T-helper 1 cell treated with Interleukin-12 subunit alpha and Interleukin-12 subunit beta and Interleukin-4 antibody, amounts not matched to agents 30 ng/mL and 1 ng/mL, for 36 hours (primary cell): Measurements from ENCODE around the gene PANX1. TPM values are rescaled to one million over a fixed set of nuclear protein-coding genes. Genes with fewer than 3 reads are reported as not detected.

Experiments
- intact Hi-C: fragments of 100-400 bp; cut with micrococcal nuclease; formaldehyde crosslinking; loops from one replicate; pipeline ENCODE4 v1.15.1; 2024
- total RNA-seq: library from RNA; stranded (reverse); gene quantifications from 2 replicates; pipeline ENCODE4 v1.2.3, GENCODE V29; 2022

The PANX1 gene
- total RNA-seq, 1 donor from 2014 or later: 16.6 TPM

DNA sequence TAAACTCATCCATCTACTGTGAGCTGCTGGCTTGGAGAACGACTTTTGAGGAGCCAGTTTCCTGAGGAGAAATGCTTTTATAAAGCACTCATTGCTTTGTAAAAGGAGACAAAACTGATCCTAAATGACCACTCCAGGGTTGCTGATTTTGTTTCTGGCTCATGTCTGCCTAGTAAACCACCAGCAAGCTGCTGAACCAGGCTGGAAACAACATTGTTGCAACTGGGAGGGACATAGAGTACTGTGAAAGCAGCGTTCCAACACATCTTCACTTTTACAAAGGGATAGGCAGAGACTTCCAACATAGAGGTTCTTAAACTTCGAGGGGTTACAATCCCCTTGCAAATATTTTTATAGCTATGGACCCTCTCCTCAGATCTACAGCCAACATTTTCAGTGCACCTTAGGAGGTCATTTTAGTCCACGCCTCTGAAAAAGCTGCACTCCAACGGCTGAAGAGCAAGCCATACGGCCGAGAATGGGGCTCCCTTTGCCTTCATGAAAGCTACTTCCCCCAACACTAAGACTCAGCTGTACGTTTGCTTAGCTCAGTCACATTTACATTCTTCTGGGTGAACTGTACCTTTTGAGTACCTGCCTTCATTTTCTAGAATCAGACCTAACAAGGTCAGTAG lies 54.7 kb downstream of the PANX1 start:
- intact Hi-C loops: no loop called here

DNA sequence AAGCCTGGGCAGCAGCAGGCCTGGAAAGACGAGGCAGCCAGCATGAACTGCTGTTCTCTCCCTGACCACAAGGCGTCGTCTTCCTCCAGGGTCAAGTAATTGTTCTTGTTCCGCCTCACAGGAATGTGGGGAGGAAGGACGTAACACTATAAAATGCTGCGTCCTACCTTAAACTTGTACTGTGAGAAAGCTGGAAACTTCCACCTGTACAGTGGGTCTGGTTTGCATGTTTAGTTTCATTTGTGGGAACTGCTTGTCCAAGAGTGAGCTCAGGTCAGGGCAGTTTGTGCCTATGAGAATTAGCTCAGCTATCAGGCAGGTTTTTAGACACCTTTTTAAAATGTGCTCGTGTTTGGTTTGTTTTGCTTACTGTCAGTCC lies 55.2 kb downstream of the PANX1 start:
- intact Hi-C loops: loop anchor here (1.0 kb wide), 1 partner anchor 320 kb away; no protein-coding TSS in a partner anchor

DNA sequence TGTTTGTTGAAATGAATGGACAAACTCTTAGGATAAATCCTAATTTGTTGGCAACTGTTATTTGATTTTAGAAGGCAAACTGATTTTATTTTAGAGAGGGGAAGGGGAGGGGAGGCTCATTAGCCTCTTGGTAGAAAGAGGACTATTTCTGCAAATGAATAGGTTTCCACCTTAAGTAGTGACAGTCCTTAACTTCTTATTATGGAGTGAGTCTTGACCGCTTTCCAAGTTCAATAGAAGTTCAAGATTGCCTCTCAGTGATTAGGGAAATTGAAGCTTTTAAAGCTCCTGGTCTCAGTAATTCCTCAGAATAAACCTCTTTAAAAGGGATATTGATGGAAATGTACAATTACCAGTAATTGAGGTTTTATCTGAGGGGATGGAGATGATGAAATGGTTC lies 55.7 kb downstream of the PANX1 start:
- intact Hi-C loops: loop anchor here (1.0 kb wide), 1 partner anchor 320 kb away; no protein-coding TSS in a partner anchor

DNA sequence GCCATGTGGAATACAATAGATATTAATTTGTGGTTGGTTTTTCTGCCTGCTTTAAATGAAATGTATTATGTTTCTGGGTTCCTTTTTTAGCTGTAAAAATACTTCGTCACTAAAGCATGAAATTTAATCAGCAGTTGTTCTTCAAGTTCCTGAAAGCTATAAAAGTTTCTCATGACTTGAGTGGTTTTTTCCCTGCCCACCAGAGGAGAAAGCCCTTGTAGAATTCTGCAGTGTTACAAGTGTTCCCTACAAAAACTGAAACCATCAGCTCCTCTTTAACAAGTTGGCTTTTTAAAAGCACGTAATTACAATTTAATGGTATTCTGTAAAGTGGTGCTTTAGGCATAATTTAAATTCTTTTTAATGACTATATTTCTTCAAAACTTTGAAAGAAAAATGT lies 56.2 kb downstream of the PANX1 start:
- intact Hi-C loops: loop anchor here (1.0 kb wide), 1 partner anchor 319 kb away; no protein-coding TSS in a partner anchor

GRCh38 chr11:94185416-94186084 lies 56.9 kb downstream of the PANX1 start:
- intact Hi-C loops: no loop called here

- intact Hi-C loops: no loop called here
Measured at GRCh38 chr11:94186342-94187203, 57.9 kb downstream of the PANX1 start.

- intact Hi-C loops: no loop called here
Measured at GRCh38 chr11:94193288-94193687, 64.6 kb downstream of the PANX1 start.

DNA sequence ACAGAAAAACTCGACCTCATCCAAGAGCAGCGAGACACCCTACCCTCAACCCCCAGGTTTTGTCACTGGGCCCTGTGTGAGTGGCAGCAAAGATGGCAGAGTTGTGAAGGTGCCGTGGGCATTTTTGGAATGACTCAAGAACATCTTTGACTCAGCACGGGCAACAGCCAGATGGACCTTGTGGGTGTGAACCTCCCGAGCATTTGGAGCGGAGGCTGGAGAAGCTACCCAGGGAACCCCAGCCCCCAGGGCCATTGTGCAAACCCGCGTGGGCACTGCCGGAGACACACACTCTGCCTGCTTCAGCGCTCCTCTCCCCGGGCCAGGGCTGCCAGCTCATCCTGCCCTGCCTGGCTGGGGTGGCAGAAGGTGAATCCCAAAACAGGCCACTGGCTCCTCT lies 66.1 kb downstream of the PANX1 start:
- intact Hi-C loops: no loop called here

GRCh38 chr11:94196363-94196762 lies 67.7 kb downstream of the PANX1 start:
- intact Hi-C loops: no loop called here

DNA sequence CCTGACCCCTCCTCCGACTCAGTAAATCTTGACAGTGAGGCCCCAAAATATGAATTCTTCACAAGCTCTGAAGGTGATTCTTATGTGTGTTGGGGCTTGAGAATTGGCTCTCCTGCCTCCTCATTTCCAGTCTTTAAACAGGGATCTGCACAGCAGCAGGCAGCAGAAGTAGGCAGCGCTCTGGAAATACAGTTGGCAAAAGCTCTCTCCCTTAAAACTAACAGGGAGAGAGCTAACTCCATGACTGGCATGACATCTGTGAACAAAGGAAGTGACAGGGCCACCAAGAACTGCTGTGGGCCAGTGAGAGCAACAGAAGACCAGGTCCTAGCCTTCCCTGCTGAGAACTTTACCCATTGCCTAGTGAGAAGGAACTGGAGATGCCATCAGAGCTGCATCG lies 70.1 kb downstream of the PANX1 start:
- intact Hi-C loops: no loop called here

DNA sequence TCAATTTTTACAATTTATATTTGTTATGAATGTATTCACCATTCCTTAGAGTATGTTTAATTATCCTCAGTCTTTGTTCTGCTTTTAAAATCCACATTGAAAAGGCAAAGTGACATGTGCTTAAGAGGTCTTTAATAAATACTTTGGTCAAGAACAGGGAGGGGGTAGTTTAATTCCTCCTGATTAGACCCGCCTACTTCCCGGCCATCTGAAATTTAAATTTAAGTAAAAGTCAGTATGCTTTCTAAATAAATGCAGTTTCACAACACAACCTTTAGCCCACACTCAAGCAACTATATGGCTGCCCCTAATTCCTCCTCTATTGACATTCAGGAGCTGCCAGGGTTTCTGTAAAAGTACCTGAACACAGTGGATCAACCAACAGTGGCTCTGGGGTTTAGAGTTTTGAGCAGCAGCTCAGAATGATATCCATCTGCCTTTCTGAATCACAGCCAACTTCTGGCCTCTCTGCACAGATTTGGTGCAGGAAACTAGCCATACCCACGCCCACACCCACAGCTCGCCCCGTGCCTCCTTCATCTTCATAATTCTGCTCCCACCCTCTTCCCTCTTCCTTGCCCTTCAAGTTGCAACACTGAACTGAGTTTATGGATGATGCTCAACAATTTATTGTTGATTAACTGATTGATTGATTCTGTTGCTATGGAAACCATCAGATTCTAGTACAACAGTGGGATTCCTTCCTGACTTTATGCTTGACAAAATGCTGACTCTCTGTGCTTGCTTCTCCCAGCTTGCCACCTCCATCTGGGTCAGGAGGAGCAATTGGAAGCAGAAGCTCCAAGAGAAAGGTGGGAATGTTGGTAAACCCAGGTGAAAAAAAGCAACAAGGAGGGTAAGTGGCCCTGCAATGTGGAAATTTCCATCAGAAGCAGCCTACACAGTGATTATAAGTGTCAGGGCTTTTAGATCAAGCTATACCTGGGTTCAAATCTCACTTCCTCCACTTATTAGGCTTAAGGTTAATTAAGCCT lies 70.8 kb downstream of the PANX1 start:
- intact Hi-C loops: no loop called here

DNA sequence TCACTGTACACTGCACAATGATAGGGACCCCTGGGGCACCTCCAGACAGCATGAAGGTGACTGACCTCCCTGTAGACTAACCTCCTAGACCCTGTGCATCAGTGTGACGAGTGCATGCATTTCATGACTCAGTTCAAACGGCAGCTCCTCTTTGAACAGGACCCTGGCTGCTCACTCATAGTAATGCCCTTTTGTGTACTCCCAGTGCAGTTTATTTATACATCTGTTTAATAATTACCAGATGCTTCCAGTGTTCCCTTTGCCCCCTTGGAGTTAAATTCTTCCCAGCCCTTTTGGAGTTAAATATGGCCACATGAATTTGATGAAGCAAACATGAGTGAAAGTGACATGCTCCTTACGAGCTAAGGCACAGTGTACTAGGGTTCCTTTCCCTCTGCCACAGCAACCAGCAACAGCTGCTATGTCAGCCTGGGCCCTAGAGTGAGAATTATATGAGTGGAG lies 72.4 kb downstream of the PANX1 start:
- intact Hi-C loops: no loop called here

DNA sequence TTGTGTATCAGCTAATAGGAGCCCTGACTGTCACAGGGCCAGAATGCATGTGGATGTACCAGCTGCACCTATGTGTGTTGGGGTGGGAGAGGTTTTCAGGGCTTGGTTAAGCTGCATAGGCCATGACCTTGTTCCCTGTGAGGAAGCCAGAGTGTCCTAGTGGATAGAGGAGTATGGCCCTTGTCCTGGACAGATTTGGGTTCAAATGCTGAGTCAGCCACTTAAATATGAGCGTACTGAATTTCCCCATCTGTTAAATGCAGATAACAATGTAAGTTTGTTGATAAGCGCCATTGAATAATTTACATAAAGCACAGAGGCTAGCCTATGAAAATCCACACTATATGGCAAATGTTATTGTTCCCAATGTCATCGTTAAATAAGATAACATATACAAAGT lies 74.4 kb downstream of the PANX1 start:
- intact Hi-C loops: no loop called here

- intact Hi-C loops: no loop called here
Measured at GRCh38 chr11:94211261-94211830, 82.7 kb downstream of the PANX1 start.

DNA sequence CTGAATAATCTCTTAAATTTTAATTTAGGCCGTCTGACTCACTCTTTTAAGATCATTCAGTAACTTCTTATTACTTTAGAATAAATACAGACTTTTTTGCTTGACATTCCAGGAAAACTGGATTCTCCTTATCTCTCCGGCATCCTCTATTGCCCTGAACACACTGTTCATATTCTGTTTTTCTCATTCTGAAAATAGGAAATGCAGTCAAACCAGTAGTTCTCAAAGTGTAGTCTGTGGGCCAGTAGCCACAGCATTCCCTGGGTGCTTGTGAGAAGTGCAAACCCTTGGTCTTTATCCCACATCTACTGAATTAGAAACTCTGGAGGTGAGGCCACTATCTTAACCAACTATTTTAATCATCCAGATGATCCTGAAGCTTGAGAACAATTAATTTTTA lies 84.3 kb downstream of the PANX1 start:
- intact Hi-C loops: no loop called here

DNA sequence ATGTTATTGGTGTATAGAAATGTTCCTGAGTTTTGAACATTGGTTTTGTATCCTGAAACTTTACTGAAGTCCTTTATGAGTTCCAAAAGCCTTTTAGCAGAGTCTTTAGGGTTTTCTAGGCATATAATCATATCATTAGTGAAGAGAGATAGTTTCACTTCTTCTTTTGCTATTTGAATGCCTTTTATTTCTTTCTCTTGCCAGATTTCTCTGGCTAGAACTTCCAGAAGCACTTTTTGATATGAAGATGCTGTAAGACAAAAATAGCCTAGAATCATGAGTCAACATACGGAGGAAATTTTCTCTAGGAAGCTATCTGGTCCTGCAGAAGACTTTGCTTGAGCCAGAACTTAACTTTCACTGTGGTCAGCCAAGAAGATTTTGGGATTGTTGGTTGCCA lies 89.1 kb downstream of the PANX1 start:
- intact Hi-C loops: no loop called here

DNA sequence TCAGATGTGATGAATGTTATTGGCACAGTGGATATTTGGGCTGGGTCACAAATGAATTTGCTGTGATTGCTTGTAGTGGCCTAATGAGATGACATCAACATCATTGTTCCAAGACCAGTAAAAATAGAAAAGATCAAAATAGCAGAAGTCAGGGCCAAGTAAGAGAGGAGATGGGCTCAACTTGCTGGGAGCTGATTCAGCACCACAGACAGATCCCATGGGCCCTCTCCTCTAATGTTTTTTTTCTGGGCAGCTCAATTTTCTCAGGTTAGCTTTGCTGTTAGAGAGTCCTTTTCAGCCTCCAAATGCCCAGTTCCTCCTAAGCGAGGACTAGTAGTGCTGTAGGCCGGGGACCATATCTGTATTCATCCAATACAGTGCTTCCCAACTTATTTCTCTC lies 89.7 kb downstream of the PANX1 start:
- intact Hi-C loops: no loop called here

GRCh38 chr11:94219771-94220170 lies 91.1 kb downstream of the PANX1 start:
- intact Hi-C loops: no loop called here

DNA sequence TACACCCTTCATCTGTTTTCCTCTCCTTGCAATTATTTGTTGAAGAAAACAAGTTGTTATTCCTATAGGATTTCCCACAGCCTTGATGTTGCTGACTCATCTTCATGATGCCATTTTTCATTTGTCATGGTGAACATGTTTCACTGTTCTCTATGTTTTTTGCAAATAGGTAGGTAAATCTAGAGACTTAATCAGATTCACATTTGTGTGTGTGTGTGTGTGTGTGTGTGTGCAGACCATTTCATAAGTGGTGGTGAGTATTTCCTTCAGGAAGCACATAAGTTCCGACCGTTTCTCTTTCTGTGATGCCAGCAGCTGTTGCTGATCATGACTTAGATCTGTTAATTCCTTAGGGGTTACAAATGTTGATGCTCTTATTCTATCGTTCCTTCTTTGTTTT lies 95.4 kb downstream of the PANX1 start:
- intact Hi-C loops: no loop called here
